ENCODE results near the gene BUB3. TPM values are rescaled to one million over a fixed set of nuclear protein-coding genes. Genes with fewer than 3 reads are reported as not detected.
"Not testable (repeated sequence)": the region's sequence is repeated elsewhere in the genome, so short reads cannot be mapped to it uniquely, and the experiment has no call there.

The BUB3 gene
- total RNA-seq, 1 donor from 2014 or later = 163 TPM

DNA sequence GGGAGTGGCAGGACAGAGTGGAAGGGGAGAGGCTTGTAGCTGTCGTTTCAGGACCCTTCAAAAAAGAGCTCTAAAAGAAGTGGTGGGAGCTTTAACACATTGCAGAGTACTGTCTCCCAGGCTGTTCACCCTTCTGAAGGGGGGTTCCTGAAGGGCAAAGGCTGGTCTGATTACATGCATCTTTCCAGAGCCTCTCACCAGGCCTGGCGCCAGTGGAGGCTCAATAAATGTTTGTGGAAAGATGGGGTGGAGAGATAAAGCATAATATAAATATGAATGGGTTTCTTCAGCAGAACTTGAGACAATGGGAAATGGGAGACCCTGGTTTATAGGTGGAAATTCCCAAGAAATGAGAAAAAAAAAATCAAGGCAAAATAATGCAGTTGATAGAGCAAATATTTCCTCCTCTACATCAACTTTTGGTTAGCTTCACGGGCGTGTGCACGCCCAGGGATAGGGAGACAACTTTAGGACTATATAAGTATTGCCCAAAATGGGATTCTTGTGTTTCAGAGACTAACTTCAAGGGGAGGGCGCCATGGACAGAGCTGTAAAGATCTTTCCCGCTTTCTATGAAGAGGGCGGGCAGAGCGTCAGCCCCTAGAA lies 613 bp upstream of the BUB3 start:
- DNase-seq (ENCODE audit: low read depth in 2 of 2) = no peak

DNA sequence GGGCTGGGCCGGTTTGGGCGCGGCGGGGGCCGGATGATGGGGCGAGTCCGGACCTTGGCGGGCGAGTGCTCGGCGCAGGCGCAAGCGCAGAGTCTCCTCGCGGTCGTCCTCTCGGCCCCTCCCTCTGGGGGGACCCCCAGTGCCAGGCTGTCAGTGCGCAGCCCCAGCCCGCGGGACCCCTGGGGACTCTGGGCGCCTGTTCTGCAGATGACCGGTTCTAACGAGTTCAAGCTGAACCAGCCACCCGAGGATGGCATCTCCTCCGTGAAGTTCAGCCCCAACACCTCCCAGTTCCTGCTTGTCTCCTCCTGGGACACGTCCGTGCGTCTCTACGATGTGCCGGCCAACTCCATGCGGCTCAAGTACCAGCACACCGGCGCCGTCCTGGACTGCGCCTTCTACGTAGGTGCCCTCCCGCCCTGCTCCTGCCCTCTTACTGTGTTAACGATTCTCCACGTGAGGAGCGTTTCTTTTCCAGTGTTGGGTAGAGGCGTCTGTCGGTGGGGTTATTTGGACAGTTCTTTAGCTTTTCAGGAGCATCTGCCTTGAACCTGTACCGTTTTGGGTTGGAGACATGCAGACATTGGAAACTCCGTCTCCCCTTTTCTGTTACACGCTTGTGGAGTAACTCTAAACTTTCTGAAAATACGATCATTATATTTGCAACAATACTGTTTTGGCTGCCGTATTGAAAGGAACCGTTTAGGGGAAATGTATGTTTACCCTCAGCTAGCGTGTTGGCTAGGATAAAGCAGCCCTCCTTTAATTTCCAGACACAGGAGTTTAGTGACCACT lies 706 bp downstream of the BUB3 start:
- DNase-seq (ENCODE audit: low read depth in 2 of 2) = peak; percentile 60 to 63

DNA sequence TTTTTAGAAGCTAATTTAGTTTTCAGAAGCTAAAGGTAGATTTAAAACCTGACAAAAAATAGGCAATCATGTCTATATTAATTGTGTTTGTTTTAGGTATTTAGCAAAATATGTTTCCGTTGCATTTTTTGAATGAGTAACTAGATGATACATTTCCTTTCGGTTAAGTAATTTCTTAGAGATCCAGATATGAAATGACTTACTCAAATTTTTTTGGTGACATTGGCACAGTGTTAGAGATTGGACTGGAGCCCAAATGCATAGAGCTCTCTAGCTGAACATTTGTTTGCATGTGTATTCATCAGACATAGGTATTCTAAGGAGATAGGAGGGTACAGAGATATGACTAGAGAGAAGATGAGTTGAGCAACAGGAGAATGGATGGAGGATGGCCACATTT lies 1.9 kb downstream of the BUB3 start:
- DNase-seq (ENCODE audit: low read depth in 2 of 2) = peak in 1 of 2 donors; percentile 61

DNA sequence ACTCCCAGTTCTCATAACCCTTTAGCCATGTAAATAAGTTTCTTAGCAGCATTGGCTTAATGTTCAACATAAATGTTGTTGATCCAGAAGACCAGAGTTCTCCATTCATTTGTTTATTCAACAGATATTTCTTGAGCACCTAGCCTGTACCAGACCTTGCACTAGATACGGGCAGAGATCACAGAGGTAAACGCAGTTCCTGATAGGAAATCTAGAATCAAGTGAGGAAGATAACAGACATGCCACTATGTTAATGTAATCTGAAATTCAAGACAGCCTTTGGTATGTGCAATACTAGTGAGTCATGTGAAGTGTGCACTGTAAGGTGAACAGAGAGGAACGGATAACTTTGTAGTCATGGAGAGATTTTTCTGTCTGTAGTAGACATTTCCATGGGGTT lies 3.0 kb downstream of the BUB3 start:
- peak in 1 of 2 donors; percentile 46 for DNase-seq (ENCODE audit: low read depth in 2 of 2)

DNA sequence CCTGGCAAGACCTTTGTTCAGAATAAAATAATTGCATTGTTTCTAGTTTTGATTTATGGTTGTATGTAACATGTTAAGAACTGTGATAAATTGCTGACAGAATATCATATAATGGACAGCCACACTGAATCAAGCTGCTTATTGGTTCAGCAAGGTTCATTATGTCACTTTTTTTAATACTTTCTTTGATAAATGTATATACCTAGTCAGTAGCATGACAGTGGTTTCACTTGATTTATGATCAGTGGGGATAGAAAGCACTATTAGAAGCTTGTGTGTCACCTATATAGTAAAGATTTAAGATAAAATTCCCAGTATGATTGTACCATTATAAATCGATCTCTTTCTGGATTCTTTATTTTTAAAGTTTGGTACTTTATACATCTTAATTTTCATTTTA lies 4.5 kb downstream of the BUB3 start:
- DNase-seq (ENCODE audit: low read depth in 2 of 2) = no peak

DNA sequence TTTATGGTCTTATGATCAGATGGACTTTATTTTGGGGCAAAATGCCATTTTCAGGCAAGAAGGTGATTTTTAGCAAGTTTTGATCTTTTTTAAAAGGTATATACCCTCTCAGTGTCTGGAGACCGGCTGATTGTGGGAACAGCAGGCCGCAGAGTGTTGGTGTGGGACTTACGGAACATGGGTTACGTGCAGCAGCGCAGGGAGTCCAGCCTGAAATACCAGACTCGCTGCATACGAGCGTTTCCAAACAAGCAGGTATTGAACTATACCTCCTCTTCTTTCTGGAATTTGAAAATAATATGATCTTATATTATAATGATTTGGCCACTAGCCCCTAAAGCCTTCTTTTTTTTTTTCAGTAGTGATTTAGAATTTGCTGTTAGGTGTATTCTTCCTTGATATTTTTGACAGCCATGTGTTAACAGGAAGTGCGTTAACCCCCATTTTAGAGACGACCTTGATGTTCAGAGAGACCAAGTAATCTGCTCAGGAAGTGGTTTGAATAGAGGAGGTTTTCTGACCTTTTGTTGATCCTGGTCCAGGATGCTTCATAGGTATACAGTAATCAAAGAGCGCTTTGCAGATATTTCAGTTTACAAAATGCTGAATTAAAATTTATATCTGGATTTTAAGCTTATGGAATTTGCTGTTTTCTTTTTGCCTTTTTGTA lies 6.2 kb downstream of the BUB3 start:
- peak in 1 of 2 donors; percentile 8 for DNase-seq (ENCODE audit: low read depth in 2 of 2)

DNA sequence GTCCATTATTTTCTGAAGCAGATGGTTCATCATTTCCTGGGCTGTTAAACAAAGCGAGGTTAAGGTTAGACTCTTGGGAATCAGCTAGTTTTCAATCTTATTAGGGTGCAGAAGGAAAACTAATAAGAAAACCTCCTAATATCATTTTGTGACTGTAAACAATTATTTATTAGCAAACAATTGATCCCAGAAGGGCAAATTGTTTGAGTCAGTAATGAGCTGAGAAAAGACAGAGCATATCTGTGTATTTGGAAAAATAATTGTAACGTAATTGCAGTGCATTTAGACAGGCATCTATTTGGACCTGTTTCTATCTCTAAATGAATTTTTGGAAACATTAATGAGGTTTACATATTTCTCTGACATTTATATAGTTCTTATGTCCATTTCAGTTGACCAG lies 10.1 kb downstream of the BUB3 start:
- no peak for DNase-seq (ENCODE audit: low read depth in 2 of 2)

DNA sequence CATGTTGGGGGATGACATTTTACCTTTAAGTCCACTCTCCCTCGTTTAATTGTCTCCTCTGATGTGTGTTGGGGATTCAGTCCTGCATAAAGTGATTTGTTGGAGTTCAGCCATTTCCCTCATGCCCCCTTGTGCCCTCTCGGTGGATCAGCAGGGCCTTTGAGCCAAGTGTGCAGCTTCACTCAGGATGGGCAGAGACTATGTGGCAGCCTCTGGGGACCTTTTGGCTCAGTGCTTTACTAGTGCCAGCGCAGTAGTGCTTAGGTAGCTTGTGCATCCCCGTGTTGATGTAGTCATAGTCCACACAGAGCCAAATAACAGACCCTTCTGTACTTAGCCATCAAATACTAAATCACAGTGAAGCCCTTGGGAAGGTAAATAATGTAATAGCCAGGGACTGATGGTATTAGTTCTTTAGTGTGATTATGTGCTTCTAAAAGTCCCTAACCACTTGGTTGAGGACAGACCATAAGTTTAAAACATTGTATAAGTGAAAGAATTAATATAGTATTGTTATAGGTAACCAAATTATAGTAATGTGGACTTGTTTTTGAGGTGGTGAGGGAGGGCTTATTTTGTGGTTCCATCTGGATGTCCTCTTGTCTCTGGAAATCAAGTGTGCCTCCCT lies 11.4 kb downstream of the BUB3 start:
- no peak for DNase-seq (ENCODE audit: low read depth in 2 of 2)

DNA sequence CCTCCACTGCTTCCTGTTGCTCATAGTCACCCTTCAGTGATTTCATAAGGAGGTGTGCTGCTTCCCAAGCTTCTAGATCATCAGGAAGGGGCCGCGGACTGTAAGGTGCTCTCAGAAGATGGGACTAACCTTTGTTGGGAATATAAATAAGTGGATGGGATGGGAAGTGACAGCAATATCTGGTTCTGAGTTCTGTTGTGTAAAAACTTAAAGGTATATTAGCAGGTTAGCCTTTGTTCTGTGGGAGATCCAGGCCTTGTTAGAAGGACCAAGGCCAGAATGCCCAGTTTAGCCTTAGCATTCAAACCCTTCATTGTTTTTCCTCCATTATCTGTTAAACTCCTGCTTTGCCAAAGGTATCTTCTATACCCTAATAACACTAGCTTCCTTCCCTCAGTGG lies 12.4 kb downstream of the BUB3 start:
- DNase-seq (ENCODE audit: low read depth in 2 of 2) = no peak

DNA sequence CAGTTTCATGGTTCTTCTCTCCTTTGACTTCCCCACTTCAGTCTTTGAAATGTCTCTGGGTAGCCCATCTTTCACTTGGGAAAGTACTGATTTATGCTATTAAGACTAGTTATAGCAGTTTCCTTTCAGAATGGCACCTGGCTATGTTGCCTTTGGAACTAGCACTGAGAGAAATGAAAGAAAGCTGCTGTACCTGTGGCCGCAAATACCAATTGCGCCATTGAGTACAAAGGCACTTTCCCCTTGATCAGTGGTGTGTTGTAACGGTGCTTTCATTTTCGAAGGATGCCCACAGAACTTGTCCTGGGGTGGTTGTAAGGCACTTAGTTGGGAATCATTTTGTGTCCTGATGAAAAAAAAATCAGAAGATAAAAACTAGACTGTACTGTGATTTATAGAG lies 16.8 kb downstream of the BUB3 start:
- no peak for DNase-seq (ENCODE audit: low read depth in 2 of 2)

DNA sequence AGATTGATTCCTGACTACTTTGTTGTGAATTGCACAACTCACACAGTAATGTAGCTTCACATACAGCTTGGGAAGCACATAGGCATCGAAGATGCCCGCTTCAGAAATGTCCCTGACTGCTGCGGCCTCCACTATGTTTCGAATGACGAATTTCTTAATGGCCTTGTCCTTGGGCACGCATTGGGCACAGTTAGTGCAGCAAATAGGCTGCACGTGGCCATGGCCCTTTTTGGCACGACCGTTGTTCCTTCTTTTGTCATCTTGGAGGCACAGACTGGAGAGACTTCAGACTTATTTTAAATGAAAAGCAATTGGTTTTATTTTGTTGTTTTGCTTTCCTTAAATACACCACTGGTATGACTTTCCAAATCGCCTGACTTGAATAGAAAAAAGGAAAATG lies 17.4 kb downstream of the BUB3 start:
- DNase-seq (ENCODE audit: low read depth in 2 of 2) = not testable (repeated sequence)

DNA sequence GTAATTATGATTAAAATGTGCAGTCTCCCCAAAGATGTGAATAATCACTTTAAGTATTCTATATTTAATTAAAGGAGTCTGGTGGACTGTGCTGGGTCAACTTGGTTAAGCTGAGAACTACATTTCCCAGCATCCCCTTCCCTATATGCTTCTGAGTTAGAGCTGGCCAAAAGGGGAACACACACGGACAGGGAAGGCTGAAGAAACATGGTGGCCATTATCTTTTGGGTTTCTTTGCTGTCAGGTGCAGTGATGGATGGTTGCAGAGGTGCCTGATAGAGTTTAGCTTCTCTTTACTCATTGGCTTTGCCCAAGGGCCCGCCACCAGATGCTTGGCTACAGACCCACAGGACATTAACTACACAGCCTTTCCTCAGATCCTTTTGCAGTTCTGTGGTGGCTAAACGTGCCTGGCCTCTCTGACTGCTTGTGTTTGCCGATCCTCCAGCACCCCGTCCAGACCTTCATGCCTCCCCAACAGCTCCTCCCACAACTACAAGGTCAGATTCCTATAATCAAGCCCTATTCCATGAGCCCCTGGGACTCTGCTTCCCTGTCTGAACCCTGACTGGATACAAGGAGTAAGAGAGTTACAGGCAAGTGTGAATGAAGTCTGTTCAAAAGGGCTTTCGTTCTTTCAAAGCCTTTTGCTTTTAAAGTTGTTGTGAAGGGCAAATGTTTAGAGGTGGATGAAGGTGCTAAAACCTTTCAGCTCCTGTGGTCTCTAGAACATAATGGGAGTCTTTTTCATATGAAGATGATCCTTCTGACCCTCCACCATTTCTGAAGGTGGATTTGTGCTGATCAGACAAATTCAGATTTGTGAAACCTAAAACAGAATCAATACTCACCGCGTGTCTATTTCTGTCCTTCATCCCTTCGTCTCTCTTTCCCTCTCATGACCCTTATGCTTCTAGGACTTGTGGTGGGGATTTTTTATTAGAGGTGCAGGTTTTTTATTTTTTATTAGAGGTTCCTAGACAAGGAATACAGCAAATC lies 21.5 kb downstream of the BUB3 start:
- no peak for DNase-seq (ENCODE audit: low read depth in 2 of 2)

DNA sequence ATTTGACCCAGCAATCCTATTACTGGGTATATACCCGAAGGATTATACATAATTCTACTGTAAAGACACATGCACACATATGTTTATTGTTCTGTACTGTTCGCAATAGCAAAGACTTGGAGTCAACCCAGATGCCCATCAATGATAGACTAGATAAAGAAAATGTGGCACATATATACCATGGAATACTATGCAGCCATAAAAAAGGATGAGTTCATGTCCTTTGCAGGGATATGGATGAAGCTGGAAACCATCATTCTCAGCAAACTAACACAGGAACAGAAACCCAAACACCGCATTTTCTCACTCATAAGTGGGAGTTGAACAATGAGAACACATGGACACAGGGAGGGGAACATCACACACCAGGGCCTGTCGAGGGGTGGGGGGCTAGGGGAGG lies 24.2 kb downstream of the BUB3 start:
- not testable (repeated sequence) for DNase-seq (ENCODE audit: low read depth in 2 of 2)

DNA sequence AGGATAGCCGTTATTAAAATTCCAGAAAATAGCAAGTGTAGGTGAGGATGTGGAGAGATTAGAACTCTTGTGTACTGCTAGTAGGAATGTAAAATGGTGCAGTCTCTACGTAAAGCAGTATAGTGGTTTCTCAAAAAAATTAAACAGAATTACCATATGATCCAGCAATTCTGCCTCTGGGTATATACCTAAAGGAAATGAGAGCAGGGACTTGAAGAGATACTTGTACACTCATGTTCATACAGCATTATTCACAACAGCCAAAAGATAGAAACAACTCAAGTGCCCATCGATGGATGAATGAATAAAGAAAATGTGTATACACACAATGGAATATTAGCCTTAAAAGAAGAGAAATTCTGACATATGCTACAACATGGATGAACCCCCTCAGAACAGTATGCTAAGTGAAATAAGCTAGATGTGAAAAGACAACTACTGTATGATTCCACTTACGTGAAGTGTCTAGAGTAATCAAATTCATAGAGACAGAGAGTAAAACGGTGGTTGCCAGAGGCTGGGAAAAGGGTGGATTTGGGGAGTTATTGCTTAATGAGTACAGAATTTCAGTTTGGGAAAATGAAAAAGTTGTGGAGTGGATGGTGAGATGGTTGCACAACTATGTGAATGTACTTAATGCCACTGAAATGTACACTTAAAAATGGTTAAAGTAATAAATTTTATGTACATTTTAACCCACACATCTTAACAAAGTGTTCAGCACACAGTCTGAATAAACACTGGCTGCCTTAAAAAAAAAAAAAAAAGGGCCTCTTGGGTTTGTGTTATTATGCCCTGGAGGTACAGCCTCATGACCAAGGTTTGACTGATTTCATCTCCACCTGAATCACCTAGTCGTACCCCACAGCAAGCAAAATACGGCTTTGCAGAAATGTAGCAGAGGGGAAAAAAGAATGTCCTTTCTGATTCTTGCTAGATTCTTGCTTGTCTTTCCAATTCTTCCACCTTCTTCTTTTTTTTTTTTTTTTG lies 26.2 kb downstream of the BUB3 start:
- DNase-seq (ENCODE audit: low read depth in 2 of 2) = no peak

DNA sequence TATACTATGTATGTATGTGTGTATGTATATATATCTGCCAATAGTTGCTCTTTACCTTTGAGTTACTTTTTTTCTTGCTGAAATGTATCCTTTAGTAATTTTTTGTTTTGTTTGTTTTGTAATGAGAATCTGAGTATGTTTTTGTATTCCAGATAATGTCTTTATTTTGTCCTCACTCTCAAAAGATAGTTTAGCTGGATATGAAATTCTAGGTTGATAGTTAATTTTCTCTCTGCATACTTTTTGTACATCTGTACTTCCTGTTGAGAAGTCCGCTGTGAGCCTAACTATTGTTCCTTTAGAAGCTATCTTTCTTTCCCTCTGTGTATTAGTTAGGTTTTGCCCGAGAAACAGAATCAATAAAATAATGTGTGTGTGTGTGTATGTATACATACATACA lies 29.5 kb downstream of the BUB3 start:
- DNase-seq (ENCODE audit: low read depth in 2 of 2) = no peak

DNA sequence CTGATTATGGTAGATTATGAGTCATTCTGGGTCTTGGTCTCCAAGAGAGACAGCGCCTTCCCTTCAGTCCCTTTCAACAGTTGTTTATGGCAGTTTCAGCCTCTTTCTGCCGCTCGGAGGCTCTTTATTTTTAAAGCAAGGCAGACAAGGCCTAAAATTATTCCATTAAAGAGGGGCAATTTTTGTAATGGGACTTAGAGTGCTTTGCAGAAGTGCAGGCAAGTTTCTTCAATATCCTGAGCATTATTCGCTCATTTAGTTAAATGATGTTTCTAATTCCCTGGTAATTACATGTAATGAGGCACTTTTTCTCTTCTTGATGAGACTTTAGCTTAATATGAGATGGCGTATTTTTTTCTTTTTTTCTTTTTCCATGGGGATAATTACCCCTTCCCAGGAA lies 33.6 kb downstream of the BUB3 start:
- no peak for DNase-seq (ENCODE audit: low read depth in 2 of 2)

DNA sequence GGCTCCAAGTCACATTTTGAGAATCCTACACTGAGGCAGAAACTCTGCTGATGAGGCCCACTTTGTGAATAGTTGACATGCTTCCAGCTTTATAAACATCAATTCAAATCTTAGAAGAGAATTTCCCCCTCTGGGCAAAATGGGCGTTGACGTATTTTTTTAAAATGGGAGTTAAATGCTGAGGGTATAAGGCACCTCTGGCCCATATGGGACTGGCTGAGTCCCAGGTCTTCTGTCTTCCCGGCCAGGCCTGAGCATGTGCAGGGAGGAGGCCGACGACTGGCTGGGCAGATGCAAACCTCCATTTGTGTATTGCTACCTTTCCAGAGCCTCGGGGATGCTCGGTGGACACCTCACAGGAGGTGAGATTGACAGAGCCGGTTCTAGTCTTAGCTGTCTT lies 37.7 kb downstream of the BUB3 start:
- no peak for DNase-seq (ENCODE audit: low read depth in 2 of 2)

DNA sequence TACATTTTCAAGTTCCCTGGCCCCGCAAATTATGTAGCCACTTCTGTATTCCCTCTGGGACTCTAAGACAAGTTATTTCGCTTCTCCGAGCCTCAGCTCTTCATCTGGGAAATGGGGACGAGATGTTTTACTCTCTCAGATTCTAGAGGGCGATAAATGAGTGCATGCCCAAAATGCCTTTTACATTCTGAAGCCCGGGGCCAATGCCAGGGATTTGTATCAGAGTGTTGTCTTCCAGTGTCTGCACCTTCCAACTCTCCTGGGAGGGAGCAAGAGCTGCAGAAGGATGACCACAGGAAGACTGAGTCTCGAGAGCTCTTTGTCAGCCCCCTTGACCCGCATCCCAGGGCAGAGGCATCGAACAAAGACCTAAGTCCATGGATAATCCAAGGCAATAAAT lies 39.9 kb downstream of the BUB3 start:
- no peak for DNase-seq (ENCODE audit: low read depth in 2 of 2)

DNA sequence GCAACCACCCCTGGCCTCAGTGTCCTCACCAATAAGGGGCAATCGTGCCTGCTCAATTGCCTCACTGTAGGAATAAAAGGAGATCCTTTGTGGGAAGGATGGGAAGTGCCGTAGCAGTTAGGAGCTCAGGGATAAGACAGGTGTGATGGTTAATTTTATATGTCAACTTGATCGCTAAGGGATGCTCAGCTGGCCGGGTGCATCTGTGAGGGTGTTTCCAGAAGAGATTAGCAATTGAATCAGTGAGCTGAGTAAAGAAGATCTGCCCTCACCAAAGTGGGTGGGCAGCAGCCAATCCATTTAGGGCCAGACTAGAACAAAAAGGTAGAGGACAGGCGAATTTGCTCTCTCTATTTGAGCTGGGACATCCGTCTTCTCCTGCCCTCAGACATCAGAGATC lies 46.3 kb downstream of the BUB3 start:
- DNase-seq (ENCODE audit: low read depth in 2 of 2) = no peak

DNA sequence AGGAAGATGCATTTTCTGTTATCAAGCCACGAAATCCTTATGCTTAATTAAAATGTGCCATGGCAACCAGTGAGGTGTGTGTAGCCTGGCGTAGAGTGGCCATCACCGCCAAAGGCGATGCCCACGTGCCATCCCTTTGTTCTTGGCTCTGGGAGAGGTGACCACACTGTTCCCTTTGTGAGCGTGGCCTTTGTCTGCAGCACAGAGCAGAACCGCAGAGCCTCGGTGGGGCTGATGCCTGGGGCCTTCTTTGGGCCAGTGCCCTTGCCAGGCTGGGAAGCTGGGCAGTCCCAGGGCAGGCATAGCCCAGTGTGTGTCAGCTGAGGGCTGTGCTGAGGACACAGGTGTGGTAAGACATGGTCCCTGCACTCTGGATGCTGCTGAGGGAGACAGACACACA lies 48.3 kb downstream of the BUB3 start:
- no peak for DNase-seq (ENCODE audit: low read depth in 2 of 2)

Measured in lung microvascular endothelial cell (primary cell).